Uterus (tissue), 4 donors: ENCODE data around the gene ASB2. TPM values are rescaled to one million over a fixed set of nuclear protein-coding genes. Genes with fewer than 3 reads are reported as not detected.

Experiments
- DNase-seq, 2 donors: peaks; one replicate each; pipeline ENCODE4 v3.0.0-alpha.2; 2019 to 2020
- H3K27ac ChIP-seq, 2 donors: fragments of 200-600 bp; sonication (generic); 1 replicate in 1 of 2; 2 replicates in 1 of 2; pipeline ENCODE4 v1.5.1; 2016 to 2018
- H3K27me3 ChIP-seq, 2 donors: fragments of 200-600 bp; sonication (generic); one replicate each; pipeline ENCODE4 v1.5.1; 2018 to 2019; ENCODE audit warnings: control low read depth in 1 of 2
- H3K36me3 ChIP-seq, 2 donors: fragments of 200-600 bp; sonication (generic); one replicate each; pipeline ENCODE4 v1.5.1; 2019; ENCODE audit warnings: control low read depth in 1 of 2
- H3K4me1 ChIP-seq, 2 donors: fragments of 200-600 bp; sonication (generic); one replicate each; pipeline ENCODE4 v1.5.1; 2018 to 2019; ENCODE audit warnings: control low read depth in 1 of 2
- H3K4me3 ChIP-seq, 2 donors: fragments of 200-600 bp; sonication (generic); 1 replicate in 1 of 2; 2 replicates in 1 of 2; pipeline ENCODE4 v1.5.1; 2018 to 2019; ENCODE audit warnings: mild to moderate bottlenecking in 1 of 2
- H3K9me3 ChIP-seq, 2 donors: fragments of 200-600 bp; sonication (generic); one replicate each; pipeline ENCODE4 v1.5.1; 2019; ENCODE audit warnings: control low read depth in 1 of 2
- CTCF ChIP-seq, 4 experiments: fragments of 200-600 bp in 2 of 4; fragments of 450-650 bp in 2 of 4; sonication (generic) in 2 of 4; IDR thresholded peaks; one replicate each; pipeline ENCODE4 v1.5.1; 2016 to 2019; ENCODE audit warnings: antibody characterized with exemption in 4 of 4, mild to moderate bottlenecking in 2 of 4, moderate library complexity in 1 of 4
- POLR2A ChIP-seq, 2 donors: fragments of 450-650 bp; IDR thresholded peaks; one replicate each; pipeline ENCODE4 v1.6.1; 2016; ENCODE audit warnings: antibody characterized with exemption in 2 of 2, mild to moderate bottlenecking in 1 of 2, moderate library complexity in 1 of 2
- intact Hi-C: fragments of 100-400 bp; cut with DNase I; formaldehyde crosslinking; loops from one replicate; pipeline ENCODE4 v1.15.1; 2023; ENCODE audit warnings: low total_unique reads
- total RNA-seq, 4 donors: library from RNA; depleted of rRNA in 3 of 4; stranded (reverse); fragments of >200 nt in 3 of 4; gene quantifications; one replicate each; pipeline versions ENCODE4 v1.1.0 to v1.2.4, GENCODE V29; 2014 to 2023
- donor health status: DM: yes; HTN: yes; CAD: no.

ASB2 gene
- total RNA-seq, 4 donors from 2014 or later: 11.8 to 84.1 (median 21.0) TPM

- no peak for DNase-seq
- Histone ChIP-seq H3K27ac (no peak overlapping the region), H3K4me3 (no peak overlapping the region), H3K27me3 (no peaks in the 10 kb centered on the region), H3K9me3 (no peaks in the 10 kb centered on the region), H3K36me3 (no peaks in the 10 kb centered on the region), H3K4me1 (no peaks in the 10 kb centered on the region)
- intact Hi-C loops: no loop called here
- TF ChIP-seq CTCF (IDR thresholded peaks at IDR 0.05): no peak
- TF ChIP-seq POLR2A (IDR thresholded peaks at IDR 0.05): no peak
Measured at GRCh38 chr14:93923626-93924025, 52.7 kb downstream of the ASB2 start.

GRCh38 chr14:93921001-93921806 lies 55.2 kb downstream of the ASB2 start:
- no peak for DNase-seq
- Histone ChIP-seq H3K27ac (no peak overlapping the region), H3K36me3 (no peaks in the 10 kb centered on the region), H3K27me3 (no peaks in the 10 kb centered on the region), H3K9me3 (no peaks in the 10 kb centered on the region), H3K4me1 (no peaks in the 10 kb centered on the region), H3K4me3 (no peak overlapping the region)
- intact Hi-C loops: no loop called here
- TF ChIP-seq CTCF (IDR thresholded peaks at IDR 0.05) (no peak), POLR2A (IDR thresholded peaks at IDR 0.05) (no peak)

DNA sequence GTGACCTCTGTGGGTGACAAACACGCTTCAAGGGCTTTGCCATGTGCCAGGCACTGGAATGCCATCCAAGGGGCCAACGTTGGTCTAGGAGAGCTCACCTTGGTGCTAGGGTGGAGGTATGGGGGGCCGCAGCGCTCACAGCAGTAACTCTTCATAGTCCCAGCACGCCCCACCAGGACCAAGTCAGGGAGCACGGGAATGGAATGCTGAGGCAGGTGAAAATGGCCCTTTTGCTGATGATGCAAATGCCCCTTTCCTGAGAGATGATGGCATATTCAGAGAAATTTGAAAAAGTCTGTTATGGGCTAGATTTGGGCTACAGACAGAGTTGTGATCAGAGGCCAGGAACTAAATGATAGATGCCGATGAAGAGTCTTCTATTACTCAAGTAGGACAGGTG lies 59.2 kb downstream of the ASB2 start:
- Histone ChIP-seq H3K4me3 (no peak overlapping the region), H3K4me1 (no peaks in the 10 kb centered on the region), H3K36me3 (no peaks in the 10 kb centered on the region), H3K9me3 (no peaks in the 10 kb centered on the region), H3K27me3 (no peaks in the 10 kb centered on the region), H3K27ac (no peak overlapping the region)
- TF ChIP-seq POLR2A (IDR thresholded peaks at IDR 0.05) (no peak), CTCF (IDR thresholded peaks at IDR 0.05) (no peak)
- no peak for DNase-seq
- intact Hi-C loops: no loop called here

- TF ChIP-seq CTCF (IDR thresholded peaks at IDR 0.05) (no peak), POLR2A (IDR thresholded peaks at IDR 0.05) (no peak)
- intact Hi-C loops: no loop called here
- no peaks in the 10 kb centered on the region for H3K9me3 ChIP-seq
- no peak for DNase-seq
- no peaks in the 10 kb centered on the region for H3K36me3 ChIP-seq
- no peak overlapping the region for H3K4me3 ChIP-seq
- H3K27me3 ChIP-seq: no peaks in the 10 kb centered on the region
- no peaks in the 10 kb centered on the region for H3K4me1 ChIP-seq
- H3K27ac ChIP-seq: no peak overlapping the region
Measured at GRCh38 chr14:93916498-93916897, 59.9 kb downstream of the ASB2 start.

DNA sequence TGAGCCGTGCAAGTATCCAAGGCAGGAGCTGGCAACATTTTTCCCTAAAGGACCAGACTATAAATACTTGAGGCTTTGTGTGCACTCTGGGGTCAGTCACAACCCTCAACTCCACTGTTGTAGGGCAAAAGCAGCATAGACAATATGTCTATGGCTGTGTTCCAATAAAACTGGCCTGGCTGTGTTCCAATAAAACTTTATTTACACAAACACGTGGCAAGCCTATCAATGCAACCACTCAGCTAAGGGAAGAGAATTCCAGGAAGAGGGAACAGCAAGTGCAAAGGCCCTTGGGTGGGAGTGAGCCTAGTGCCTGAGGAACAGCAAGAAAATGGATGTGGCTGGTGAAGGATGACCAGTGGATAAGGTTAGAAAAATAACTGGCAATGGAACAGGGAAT lies 60.6 kb downstream of the ASB2 start:
- intact Hi-C loops: no loop called here
- no peaks in the 10 kb centered on the region for H3K9me3 ChIP-seq

More for the DNA sequence above, 60.6 kb downstream of the ASB2 start:
- H3K27ac ChIP-seq: no peak overlapping the region
- TF ChIP-seq POLR2A (IDR thresholded peaks at IDR 0.05) (no peak), CTCF (IDR thresholded peaks at IDR 0.05) (no peak)
- H3K4me1 ChIP-seq: no peaks in the 10 kb centered on the region
- H3K4me3 ChIP-seq: no peak overlapping the region
- H3K27me3 ChIP-seq: no peaks in the 10 kb centered on the region
- DNase-seq: no peak
- no peaks in the 10 kb centered on the region for H3K36me3 ChIP-seq
